ENCODE measurements around the gene UBE2O. TPM values are rescaled to one million over a fixed set of nuclear protein-coding genes. Genes with fewer than 3 reads are reported as not detected.

The UBE2O gene
- total and polyA plus RNA-seq, 7 donors = 6.2 to 26.3 (median 12.9) TPM

DNA sequence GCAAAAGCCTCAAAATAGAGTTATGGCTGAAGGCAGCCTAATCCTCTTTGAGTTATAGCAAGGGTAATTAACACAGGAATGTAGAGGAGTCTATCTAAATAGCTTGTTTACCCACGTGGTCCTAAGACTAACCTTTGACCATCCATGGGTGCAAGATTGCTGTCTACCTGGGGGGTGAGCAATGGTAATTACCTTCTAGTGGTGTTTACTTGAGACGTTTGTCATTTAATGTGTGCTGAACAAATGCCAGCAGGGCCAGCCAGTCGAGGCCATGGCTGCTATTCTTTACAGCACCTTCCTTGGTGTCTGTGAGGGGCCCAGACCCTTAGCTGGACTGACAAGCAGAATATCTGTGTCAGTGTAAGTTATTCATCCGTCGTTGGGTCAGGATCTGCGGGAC, 85.3 kb downstream of the UBE2O start:
- Histone ChIP-seq H3K4me3 (no peak overlapping the region), H3K36me3 (no peaks in the 10 kb centered on the region), H3K4me1 (peaks cover 0 to 8% (median 3%) of the 10 kb centered on the region in 4 donors), H3K9me3 (no peaks in the 10 kb centered on the region), H3K27me3 (no peaks in the 10 kb centered on the region), H3K27ac (no peak overlapping the region)
- intact Hi-C loops (cut with DNase I) = no loop called here
- WGBS, 2 donors = 52 to 69% methylated on average over 6 of the region's 6 CpGs
- no peak for TF ChIP-seq EP300 (IDR thresholded peaks at IDR 0.05)
- no peak for TF ChIP-seq CTCF (IDR thresholded peaks at IDR 0.05)
- no peak for TF ChIP-seq POLR2A (IDR thresholded peaks at IDR 0.05)
- no peak for TF ChIP-seq POLR2AphosphoS5 (IDR thresholded peaks at IDR 0.05)
- DNase-seq = no peak

GRCh38 chr17:76366247-76366646, 86.7 kb downstream of the UBE2O start:
- 94 to 96% methylated on average over 3 of the region's 3 CpGs for WGBS, 2 donors
- intact Hi-C loops (cut with DNase I) = no loop called here
- no peak for DNase-seq
- Histone ChIP-seq H3K27ac (no peak overlapping the region), H3K27me3 (no peaks in the 10 kb centered on the region), H3K36me3 (no peaks in the 10 kb centered on the region), H3K9me3 (no peaks in the 10 kb centered on the region), H3K4me3 (no peak overlapping the region), H3K4me1 (peaks cover 0 to 15% (median 10%) of the 10 kb centered on the region in 4 donors)
- TF ChIP-seq CTCF (IDR thresholded peaks at IDR 0.05) (no peak), POLR2A (IDR thresholded peaks at IDR 0.05) (no peak), POLR2AphosphoS5 (IDR thresholded peaks at IDR 0.05) (no peak), EP300 (IDR thresholded peaks at IDR 0.05) (no peak)

GRCh38 chr17:76365256-76365903, 87.6 kb downstream of the UBE2O start:
- Histone ChIP-seq H3K27ac (no peak overlapping the region), H3K4me1 (peaks cover 0 to 12% (median 7%) of the 10 kb centered on the region in 4 donors), H3K4me3 (no peak overlapping the region), H3K36me3 (no peaks in the 10 kb centered on the region), H3K9me3 (no peaks in the 10 kb centered on the region), H3K27me3 (no peaks in the 10 kb centered on the region)
- intact Hi-C loops (cut with DNase I) = no loop called here
- WGBS, 2 donors = 46 to 70% methylated on average over 12 of the region's 12 CpGs
- DNase-seq = no peak
- TF ChIP-seq POLR2A (IDR thresholded peaks at IDR 0.05) (no peak), CTCF (IDR thresholded peaks at IDR 0.05) (no peak), EP300 (IDR thresholded peaks at IDR 0.05) (no peak), POLR2AphosphoS5 (IDR thresholded peaks at IDR 0.05) (no peak)

GRCh38 chr17:76363107-76363842, 89.7 kb downstream of the UBE2O start:
- no peaks in the 10 kb centered on the region for H3K36me3 ChIP-seq
- peak overlapping the region in 1 of 4 donors; percentile 61 for H3K27ac ChIP-seq
- no peaks in the 10 kb centered on the region for H3K27me3 ChIP-seq
- H3K4me1 ChIP-seq = peaks cover 0 to 12% (median 7%) of the 10 kb centered on the region in 4 donors
- 72 to 81% methylated on average over 11 of the region's 11 CpGs for WGBS, 2 donors
- TF ChIP-seq CTCF (IDR thresholded peaks at IDR 0.05) (no peak), POLR2A (IDR thresholded peaks at IDR 0.05) (no peak), EP300 (IDR thresholded peaks at IDR 0.05) (no peak), POLR2AphosphoS5 (IDR thresholded peaks at IDR 0.05) (no peak)
- intact Hi-C loops (cut with DNase I) = no loop called here
- no peak overlapping the region for H3K4me3 ChIP-seq
- H3K9me3 ChIP-seq = no peaks in the 10 kb centered on the region
- DNase-seq = no peak
